GM19397 (cell line): ENCODE results near the gene ABCA13.

Experiments
- ATAC-seq: cut with Tn5 transposase; IDR thresholded peaks from one replicate; pipeline ENCODE4 v1.9.1; 2021; ENCODE audit warnings: mild to moderate bottlenecking, moderate library complexity; ENCODE audit not compliant: unreplicated experiment

The ABCA13 gene

DNA sequence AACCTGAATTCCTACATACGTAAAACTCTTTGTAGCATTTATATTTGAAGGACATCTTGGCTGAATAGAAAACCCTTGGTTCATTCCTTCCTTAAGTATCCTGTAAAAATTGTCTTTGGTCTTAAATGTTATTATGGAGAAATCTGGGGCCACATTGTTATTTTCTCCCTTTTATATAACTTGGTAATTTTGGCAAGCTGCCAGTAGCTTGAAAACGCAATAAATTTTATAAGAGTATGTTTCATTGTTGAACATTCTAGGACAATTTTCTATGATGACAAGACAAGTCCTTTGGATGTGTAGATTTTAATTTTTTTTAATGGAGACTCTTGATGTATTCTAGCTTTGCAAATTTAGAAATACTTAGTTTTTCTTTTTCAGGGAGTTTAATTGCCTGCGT lies 191.9 kb downstream of the ABCA13 start:
- ATAC-seq: no peak

- no peak for ATAC-seq
Observed at GRCh38 chr7:48365010-48365409, 193.8 kb downstream of the ABCA13 start.

- ATAC-seq: no peak
Observed at GRCh38 chr7:48366096-48366495, 194.8 kb downstream of the ABCA13 start.

- ATAC-seq: no peak
Observed at GRCh38 chr7:48376263-48376662, 205.0 kb downstream of the ABCA13 start.

DNA sequence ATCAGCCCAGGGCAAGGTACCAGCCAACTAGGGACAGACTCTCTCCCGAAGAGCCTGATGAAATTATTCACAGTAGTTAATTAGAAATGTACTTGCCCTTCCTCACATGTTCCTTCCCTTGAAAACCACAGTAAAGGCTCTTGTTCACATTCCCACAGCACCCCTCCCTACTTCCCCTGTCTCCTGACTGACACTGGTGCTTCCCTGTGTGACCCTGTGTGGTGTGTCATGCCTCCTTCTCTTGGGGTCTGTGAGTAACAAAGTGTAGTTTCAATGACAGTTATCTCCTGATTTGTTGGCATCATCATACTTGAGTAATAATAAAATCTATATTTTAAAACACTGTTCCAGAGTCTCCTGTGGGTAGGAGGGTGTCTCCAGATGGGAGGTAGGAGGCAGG lies 209.7 kb downstream of the ABCA13 start:
- no peak for ATAC-seq

- ATAC-seq: no peak
Observed at GRCh38 chr7:48381571-48381970, 210.3 kb downstream of the ABCA13 start.

DNA sequence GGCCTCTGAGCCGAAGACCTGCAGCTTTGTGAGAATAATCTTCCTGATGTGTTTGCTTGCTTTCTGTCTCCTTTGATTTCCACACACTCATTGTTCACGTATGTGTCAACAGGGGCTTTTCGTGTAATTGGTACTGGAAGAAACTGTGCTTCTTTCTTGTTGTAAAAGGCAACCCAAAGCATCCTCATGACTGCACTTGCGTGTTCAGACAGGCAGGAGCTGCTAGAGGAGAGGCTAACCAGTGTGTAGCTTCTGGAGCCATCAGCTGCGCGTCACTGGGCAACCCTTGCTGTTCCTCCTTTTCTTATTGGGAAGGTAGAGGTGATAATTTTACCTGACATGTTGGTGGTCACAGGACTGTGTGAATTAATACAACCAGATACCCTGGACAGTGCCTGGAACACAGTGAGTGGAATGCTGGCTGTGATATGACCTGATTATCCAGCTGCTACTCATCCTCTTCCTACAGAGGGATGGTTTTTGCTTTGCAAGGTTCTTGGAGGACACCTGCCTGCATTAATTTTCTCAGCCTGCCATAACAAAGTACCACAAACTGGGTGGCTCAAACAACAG lies 213.0 kb downstream of the ABCA13 start:
- ATAC-seq: no peak

DNA sequence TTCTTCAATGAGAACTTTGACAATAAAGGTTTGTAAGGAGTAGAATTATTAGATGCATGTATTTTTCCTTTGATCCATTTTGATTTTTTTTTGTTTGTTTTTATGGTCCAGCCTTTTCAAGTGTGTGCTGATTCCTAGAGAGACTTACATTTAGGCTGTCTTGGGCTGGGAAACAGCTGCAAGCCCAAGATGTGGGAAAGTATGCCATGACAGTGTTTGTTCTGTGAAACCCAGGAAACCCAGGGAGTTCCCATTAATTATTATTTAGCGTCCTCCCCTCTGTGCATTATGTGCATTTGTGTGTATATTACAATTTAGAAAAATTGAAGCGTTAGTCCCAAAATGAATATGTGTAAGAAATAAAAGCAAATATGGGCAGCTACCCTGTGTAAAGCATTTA lies 216.7 kb downstream of the ABCA13 start:
- no peak for ATAC-seq

DNA sequence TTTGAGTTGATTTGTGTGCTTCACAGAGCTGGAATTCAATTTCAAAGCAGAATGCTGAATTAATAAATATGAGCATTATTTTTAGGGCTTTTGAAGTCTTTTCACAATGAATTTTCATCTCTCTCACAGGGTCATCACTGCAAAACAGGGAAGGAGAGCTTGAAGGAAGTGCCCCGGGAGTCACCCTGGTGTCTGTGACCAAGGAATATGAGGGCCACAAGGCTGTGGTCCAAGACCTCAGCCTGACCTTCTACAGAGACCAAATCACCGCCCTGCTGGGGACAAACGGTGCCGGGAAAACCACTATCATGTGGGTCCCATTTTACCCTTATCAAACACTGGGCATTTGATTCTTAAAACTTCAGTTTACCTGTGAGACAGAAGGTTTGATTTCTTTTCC lies 217.7 kb downstream of the ABCA13 start:
- ATAC-seq: no peak

DNA sequence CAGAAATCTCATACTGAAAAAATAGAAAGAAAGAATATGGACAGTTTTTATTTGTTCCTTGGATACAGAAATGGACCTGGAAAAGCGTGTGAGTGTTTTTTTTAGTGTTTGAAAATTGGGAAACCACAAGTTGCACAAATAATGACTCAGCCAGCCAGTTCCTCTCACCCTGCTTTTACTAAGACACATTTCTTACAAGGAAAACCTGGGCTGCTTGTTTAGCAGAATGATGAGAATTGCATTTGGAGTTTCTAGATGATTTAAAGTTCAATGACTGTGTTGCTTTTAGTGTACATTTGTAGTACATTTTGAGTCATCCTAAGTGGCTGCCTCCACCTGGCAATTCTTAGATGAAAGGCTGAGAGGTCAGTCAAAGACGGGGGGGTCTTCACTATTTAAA lies 218.7 kb downstream of the ABCA13 start:
- ATAC-seq: no peak

GRCh38 chr7:48390388-48391327 lies 219.4 kb downstream of the ABCA13 start:
- ATAC-seq: no peak

DNA sequence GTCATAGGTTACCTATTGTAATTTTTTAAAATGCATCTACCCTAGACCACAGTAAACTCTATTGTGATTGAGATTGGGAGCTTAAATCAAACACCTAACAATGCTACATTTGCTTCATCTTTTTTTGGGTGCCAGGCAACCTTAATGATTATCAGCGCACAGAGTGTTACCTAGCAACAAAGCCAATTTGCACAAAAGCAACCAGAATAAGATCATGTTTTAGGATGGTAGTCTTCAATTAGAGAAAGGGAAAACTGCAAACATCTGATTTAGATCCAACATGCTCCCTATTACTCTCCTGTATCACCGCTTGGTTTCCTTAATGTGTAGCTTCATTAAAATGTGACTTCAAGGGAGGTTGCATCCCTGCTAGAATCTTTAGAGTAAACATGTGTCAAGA lies 226.9 kb downstream of the ABCA13 start:
- no peak for ATAC-seq

DNA sequence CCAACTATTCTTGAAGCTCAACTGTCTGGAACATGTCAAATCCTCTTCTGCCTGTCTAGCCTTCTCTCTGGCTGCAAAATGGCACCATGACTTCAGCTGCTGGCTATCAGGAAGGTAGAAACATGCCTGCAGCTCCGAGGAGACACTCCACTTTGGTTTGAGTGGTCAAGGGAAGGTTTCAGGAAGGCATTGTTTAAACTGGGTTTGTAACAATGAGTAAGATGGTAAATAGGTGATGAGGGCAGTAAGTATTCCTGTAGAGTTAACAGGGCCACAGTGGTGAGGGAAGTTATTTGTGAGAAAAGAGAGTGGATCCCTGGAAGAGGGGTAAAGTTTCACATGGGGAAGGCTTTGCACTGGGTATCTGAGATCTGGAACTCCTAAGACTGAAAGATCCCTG lies 231.5 kb downstream of the ABCA13 start:
- ATAC-seq: no peak

GRCh38 chr7:48408731-48409130 lies 237.5 kb downstream of the ABCA13 start:
- ATAC-seq: no peak

DNA sequence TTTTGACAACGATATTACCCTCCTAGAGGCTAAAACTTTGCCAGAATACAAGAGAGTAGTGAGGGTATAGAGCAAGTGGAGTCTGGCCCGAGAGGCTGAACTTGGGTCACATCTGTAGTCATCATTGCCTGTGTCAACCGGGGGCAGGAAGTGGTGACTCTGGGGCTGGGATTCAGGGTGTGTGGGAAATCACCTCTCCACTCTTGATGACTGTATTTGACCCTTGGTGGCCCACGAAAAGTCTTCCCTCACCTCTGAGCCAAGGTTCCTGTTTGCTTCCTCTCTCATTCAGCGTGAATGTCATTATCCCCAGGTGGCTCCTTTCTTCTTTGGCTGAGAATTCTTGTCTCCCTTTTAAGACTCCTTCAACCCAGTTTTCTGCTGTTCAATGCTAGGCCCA lies 240.4 kb downstream of the ABCA13 start:
- no peak for ATAC-seq

GRCh38 chr7:48414011-48414732 lies 242.9 kb downstream of the ABCA13 start:
- ATAC-seq: no peak

DNA sequence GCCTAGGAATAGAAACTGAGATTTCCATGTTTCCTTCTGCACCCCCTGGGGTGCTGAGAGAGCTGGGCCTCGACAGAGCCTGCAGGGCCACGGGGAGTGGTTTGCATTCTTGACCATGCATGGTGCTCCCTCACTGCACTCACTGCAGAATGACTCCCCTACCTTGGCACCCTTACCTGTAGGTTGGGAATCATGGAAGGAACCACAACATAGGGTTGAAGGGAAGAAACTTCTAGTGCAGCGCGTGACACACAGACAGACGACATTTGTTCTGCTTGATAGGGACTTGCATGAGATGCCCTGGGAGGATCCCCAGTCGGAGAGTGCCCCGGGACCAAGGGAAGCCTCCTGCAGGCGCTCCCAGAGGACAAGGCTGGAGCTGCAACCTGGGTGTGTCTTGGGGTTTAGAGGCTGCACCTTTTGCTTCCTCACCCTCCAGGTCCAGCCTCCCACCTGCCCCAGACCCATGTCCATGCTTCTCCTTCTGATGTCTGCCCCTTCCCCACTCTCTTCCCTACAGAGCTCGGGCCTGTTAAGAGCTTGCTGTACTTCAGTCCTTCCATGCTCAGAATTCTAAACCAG lies 245.2 kb downstream of the ABCA13 start:
- no peak for ATAC-seq

GRCh38 chr7:48419401-48419800 lies 248.1 kb downstream of the ABCA13 start:
- ATAC-seq: no peak

- ATAC-seq: no peak
Observed at GRCh38 chr7:48420206-48420605, 248.9 kb downstream of the ABCA13 start.

DNA sequence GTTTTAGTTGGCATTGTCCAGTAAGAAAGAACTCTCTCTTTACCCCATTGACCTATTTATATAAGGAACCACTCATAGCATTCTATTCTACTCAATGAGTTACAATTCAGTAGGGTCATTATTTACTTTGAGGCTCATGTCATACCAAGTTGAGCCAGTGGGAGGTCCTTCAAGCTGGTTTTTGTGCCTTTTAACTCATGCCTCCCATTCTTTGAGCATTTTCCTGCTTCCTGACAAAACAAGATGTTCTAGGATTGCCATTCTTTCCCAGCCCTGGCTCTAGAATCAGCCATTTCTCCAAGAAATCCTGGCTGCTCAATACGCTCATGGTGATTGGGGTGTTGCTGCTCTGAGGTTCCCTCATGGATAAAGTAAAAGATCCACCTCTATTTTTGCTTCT lies 250.1 kb downstream of the ABCA13 start:
- ATAC-seq: no peak

DNA sequence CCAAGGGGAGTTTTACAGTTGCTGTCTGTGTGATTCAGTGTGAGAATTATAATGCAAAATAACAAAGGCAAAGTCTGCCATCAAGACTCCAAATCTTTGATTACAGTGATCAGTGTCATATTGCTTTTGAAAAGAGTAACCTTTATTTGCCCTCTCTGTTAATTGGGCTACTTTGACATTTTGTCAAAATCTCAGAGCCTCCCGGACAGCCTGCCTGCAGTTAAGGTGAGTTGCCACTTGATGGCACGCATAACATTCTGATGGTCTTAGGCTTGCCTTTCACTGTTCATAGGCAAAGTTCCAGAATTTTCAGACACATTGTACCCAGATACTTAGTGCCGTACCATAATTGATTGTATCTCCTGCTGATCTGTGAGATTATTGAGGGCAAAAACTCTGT lies 253.5 kb downstream of the ABCA13 start:
- ATAC-seq: no peak
